ENCODE data around the gene LHX1. TPM values are rescaled to one million over a fixed set of nuclear protein-coding genes. Genes with fewer than 3 reads are reported as not detected.

Gene LHX1
- total RNA-seq, 4 donors from 2014 or later = not detected

GRCh38 chr17:36901506-36901905 is 35.8 kb upstream of the LHX1 start:
- WGBS = 38% methylated on average over 14 of the region's 14 CpGs
- H3K36me3 ChIP-seq = no peaks in the 10 kb centered on the region
- no peak for DNase-seq (ENCODE audit: low spot score in 2 of 2)
- no peak for TF ChIP-seq POLR2A (IDR thresholded peaks at IDR 0.05)
- TF ChIP-seq POLR2AphosphoS5 (IDR thresholded peaks at IDR 0.05) = no peak
- no peak for TF ChIP-seq CTCF (IDR thresholded peaks at IDR 0.05)
- TF ChIP-seq EP300 (IDR thresholded peaks at IDR 0.05) = no peak
- H3K27me3 ChIP-seq = peaks cover 41% of the 10 kb centered on the region
- H3K4me1 ChIP-seq = no peaks in the 10 kb centered on the region
- H3K27ac ChIP-seq = no peak overlapping the region
- H3K4me3 ChIP-seq = no peak overlapping the region
- no peaks in the 10 kb centered on the region for H3K9me3 ChIP-seq

GRCh38 chr17:36907407-36907806 is 29.9 kb upstream of the LHX1 start:
- Histone ChIP-seq H3K27ac (no peak overlapping the region), H3K4me3 (no peak overlapping the region), H3K9me3 (no peaks in the 10 kb centered on the region), H3K36me3 (no peaks in the 10 kb centered on the region), H3K27me3 (peaks cover 69% of the 10 kb centered on the region), H3K4me1 (no peaks in the 10 kb centered on the region)
- no peak for DNase-seq (ENCODE audit: low spot score in 2 of 2)
- WGBS = 79% methylated on average over 10 of the region's 10 CpGs
- TF ChIP-seq POLR2AphosphoS5 (IDR thresholded peaks at IDR 0.05) = no peak
- TF ChIP-seq EP300 (IDR thresholded peaks at IDR 0.05) = no peak
- TF ChIP-seq CTCF (IDR thresholded peaks at IDR 0.05) = no peak
- no peak for TF ChIP-seq POLR2A (IDR thresholded peaks at IDR 0.05)

DNA sequence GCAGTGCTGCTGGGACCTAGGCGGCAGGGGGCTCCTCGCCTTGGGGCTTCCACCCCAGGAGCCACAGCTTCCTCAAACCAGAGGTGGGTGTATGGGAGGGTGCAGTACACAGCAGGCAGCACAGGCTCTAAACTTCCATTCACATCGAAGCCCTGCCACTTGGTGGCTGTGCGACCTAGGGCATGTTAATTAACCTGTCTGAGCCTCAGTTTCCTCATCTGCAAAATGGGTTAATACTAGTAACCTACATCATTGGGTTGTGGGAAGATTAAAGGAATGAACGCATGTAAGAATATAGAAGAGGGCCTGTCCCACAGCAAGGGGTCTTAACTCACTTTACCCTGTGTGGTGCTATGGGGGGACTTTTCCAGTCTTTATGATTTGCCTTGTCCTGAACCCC is 26.8 kb upstream of the LHX1 start:
- Histone ChIP-seq H3K9me3 (no peaks in the 10 kb centered on the region), H3K27ac (no peak overlapping the region), H3K4me1 (no peaks in the 10 kb centered on the region), H3K4me3 (no peak overlapping the region), H3K36me3 (no peaks in the 10 kb centered on the region), H3K27me3 (peaks cover 82% of the 10 kb centered on the region)
- DNase-seq (ENCODE audit: low spot score in 2 of 2) = no peak
- no peak for TF ChIP-seq EP300 (IDR thresholded peaks at IDR 0.05)
- no peak for TF ChIP-seq CTCF (IDR thresholded peaks at IDR 0.05)
- TF ChIP-seq POLR2AphosphoS5 (IDR thresholded peaks at IDR 0.05) = no peak
- TF ChIP-seq POLR2A (IDR thresholded peaks at IDR 0.05) = no peak
- WGBS = 80% methylated on average over 5 of the region's 5 CpGs

- H3K4me1 ChIP-seq = no peaks in the 10 kb centered on the region
- H3K9me3 ChIP-seq = no peaks in the 10 kb centered on the region
- H3K27me3 ChIP-seq = peaks cover 81% of the 10 kb centered on the region
- no peaks in the 10 kb centered on the region for H3K36me3 ChIP-seq
- no peak overlapping the region for H3K27ac ChIP-seq
- DNase-seq (ENCODE audit: low spot score in 2 of 2) = no peak
- TF ChIP-seq POLR2AphosphoS5 (IDR thresholded peaks at IDR 0.05) (no peak), EP300 (IDR thresholded peaks at IDR 0.05) (no peak), POLR2A (IDR thresholded peaks at IDR 0.05) (no peak)
- H3K4me3 ChIP-seq = no peak overlapping the region
- 52% methylated on average over 3 of the region's 3 CpGs for WGBS
Measured at GRCh38 chr17:36911001-36911400, 26.3 kb upstream of the LHX1 start.

DNA sequence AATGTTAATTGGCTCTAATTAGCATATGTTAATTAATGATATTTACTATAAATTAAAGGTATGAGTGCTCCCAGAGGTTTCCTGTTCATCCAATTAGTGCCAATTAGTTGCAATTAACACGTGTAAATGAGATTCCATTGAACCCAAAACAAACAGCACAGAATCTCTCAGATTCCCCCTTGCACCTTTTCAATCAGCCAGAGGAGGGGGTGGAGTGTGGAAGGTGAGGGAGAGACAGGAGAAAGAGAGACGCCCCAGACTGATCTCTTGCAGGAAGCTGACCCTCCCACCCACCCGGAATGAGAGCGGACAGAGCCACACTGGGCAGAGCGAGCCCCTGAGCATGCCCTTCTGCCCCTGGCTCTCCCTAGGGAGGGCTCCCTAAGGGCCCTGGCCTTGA is 24.1 kb upstream of the LHX1 start:
- no peak for TF ChIP-seq POLR2AphosphoS5 (IDR thresholded peaks at IDR 0.05)
- no peak for TF ChIP-seq POLR2A (IDR thresholded peaks at IDR 0.05)
- no peak for TF ChIP-seq CTCF (IDR thresholded peaks at IDR 0.05)
- no peak for TF ChIP-seq EP300 (IDR thresholded peaks at IDR 0.05)
- 15% methylated on average over 2 of the region's 5 CpGs for WGBS
- H3K4me1 ChIP-seq = no peaks in the 10 kb centered on the region
- H3K9me3 ChIP-seq = no peaks in the 10 kb centered on the region
- no peak overlapping the region for H3K4me3 ChIP-seq
- peaks cover 64% of the 10 kb centered on the region for H3K27me3 ChIP-seq
- H3K36me3 ChIP-seq = no peaks in the 10 kb centered on the region
- no peak for DNase-seq (ENCODE audit: low spot score in 2 of 2)
- H3K27ac ChIP-seq = no peak overlapping the region

DNA sequence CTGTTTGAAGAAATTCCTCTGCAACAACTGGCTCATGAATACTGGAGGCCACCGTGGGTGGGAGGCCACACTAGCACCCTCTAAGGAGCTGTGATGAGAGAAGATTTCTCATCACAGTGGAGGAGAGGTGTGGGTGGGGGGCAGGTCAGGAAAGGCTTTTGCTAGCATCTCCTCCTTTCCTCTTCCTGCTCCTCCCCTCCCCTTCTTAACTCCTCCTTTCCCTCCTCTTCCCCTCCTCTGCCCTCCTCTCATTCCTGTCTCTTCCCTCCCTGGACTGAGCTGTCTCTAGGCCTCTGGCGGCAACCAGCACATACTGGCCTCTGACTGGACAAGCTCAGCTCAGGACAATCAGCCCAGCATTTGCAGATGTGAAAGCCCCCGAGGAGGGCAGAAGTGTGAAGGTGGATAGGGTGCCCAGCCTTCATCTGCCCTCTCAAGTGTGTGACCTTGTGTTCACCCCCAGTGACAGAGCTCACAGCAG is 19.0 kb upstream of the LHX1 start:
- H3K4me1 ChIP-seq = peaks cover 12% of the 10 kb centered on the region
- no peak for TF ChIP-seq CTCF (IDR thresholded peaks at IDR 0.05)
- H3K4me3 ChIP-seq = no peak overlapping the region
- no peak overlapping the region for H3K27ac ChIP-seq
- 40% methylated on average over 3 of the region's 3 CpGs for WGBS
- no peak for DNase-seq (ENCODE audit: low spot score in 2 of 2)
- no peaks in the 10 kb centered on the region for H3K36me3 ChIP-seq
- peaks cover 62% of the 10 kb centered on the region for H3K27me3 ChIP-seq
- H3K9me3 ChIP-seq = no peaks in the 10 kb centered on the region
